A204.1 (cell line): ENCODE measurements around the gene RALA.
A peak's percentile ranks its signal among the peaks of the same experiment; 100 is the strongest.

Source experiments
- FAIRE-seq: peaks from 2 replicates; lab custom pipeline; 2012; peaks lifted over from hg19 to GRCh38; lab: Jason Lieb, UNC

Gene RALA

GRCh38 chr7:39614299-39614698 is 9.1 kb upstream of the RALA start:
- FAIRE-seq, result no peak

GRCh38 chr7:39615350-39615975 is 7.9 kb upstream of the RALA start:
- no peak for FAIRE-seq

- FAIRE-seq, result no peak
Measured at GRCh38 chr7:39616138-39616537, 7.2 kb upstream of the RALA start.

- no peak for FAIRE-seq
Measured at GRCh38 chr7:39617005-39617404, 6.4 kb upstream of the RALA start.

GRCh38 chr7:39618868-39619267 is 4.5 kb upstream of the RALA start:
- FAIRE-seq, result no peak

- no peak for FAIRE-seq
Measured at GRCh38 chr7:39620486-39620885, 2.9 kb upstream of the RALA start.

- no peak for FAIRE-seq
Measured at GRCh38 chr7:39621261-39621660, 2.1 kb upstream of the RALA start.

- FAIRE-seq, result no peak
Measured at GRCh38 chr7:39621784-39622411, 1.5 kb upstream of the RALA start.

GRCh38 chr7:39622609-39623008 is 763 bp upstream of the RALA start:
- FAIRE-seq, result no peak

- no peak for FAIRE-seq
Measured at GRCh38 chr7:39623732-39624441, 515 bp downstream of the RALA start.

GRCh38 chr7:39624442-39624807 is 1.1 kb downstream of the RALA start:
- FAIRE-seq, result no peak

GRCh38 chr7:39624935-39625694 is 1.7 kb downstream of the RALA start:
- FAIRE-seq, result no peak

GRCh38 chr7:39631736-39632308 is 8.4 kb downstream of the RALA start:
- FAIRE-seq, result no peak

- FAIRE-seq, result no peak
Measured at GRCh38 chr7:39633563-39634477, 10.4 kb downstream of the RALA start.

GRCh38 chr7:39634478-39634805 is 11.1 kb downstream of the RALA start:
- no peak for FAIRE-seq

- no peak for FAIRE-seq
Measured at GRCh38 chr7:39637400-39637799, 14.0 kb downstream of the RALA start.

- no peak for FAIRE-seq
Measured at GRCh38 chr7:39637963-39638485, 14.7 kb downstream of the RALA start.

- FAIRE-seq, result no peak
Measured at GRCh38 chr7:39642896-39643295, 19.5 kb downstream of the RALA start.

- FAIRE-seq, result peak; percentile 68
Measured at GRCh38 chr7:39644170-39644569, 20.8 kb downstream of the RALA start.

- no peak for FAIRE-seq
Measured at GRCh38 chr7:39645482-39646407, 22.4 kb downstream of the RALA start.
